ENCODE data around the gene TPBGL. TPM values are rescaled to one million over a fixed set of nuclear protein-coding genes. Genes with fewer than 3 reads are reported as not detected.

TPBGL gene, protein sequence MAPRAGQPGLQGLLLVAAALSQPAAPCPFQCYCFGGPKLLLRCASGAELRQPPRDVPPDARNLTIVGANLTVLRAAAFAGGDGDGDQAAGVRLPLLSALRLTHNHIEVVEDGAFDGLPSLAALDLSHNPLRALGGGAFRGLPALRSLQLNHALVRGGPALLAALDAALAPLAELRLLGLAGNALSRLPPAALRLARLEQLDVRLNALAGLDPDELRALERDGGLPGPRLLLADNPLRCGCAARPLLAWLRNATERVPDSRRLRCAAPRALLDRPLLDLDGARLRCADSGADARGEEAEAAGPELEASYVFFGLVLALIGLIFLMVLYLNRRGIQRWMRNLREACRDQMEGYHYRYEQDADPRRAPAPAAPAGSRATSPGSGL
- total RNA-seq, result not detected

DNA sequence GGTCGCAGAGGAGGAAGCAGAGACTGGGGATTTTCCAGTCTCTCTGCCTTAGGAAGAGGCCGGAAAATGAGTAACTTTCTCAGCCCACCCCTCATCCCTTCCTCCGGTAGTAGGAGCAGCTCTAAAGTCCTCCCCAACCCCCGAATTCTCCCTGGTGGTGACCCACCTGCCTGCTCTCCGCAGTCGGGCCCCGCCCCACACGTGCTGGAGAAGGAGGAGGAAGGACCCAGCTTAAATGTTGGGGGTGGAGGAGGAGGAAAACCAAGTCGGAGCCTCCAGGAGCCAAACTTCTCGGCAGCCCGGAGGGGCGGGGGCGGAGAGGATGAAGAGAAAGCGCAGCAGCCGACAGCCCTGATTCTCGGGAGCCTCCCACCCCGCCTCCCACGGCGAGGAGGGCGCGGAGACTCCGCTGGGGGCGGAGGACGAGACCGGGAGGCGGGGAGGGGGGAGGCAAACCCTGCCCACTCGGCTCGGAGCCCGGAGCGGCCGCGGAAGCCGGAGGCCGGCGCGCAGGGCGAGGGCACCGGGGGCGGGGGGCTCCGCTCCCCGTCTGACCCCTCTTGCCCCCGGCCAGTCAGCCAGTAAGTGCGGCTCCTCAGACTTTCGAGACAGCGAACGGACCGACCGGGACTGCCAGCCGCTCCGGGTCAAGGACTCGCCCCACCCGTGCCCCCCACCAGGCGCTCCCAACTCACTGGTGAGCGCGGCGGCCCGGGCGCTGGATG is at the start of gene TPBGL:
Gene TPBGL, plus strand, starts transcription at position 464 of the 725 bp plus-strand sequence. CDS start 276 bp downstream, outside the sequence.
- peak in 1 of 2 donors; percentile 58 for DNase-seq (ENCODE audit: low spot score in 2 of 2)
- Histone ChIP-seq H3K4me1 (peaks cover 2 to 4% of the 10 kb centered on the region in 2 donors), H3K27me3 (peaks cover 5% of the 10 kb centered on the region), H3K27ac (no peak within 1 kb of the TSS), H3K4me3 (peak within 1 kb of the TSS; percentile 45 to 65), H3K36me3 (no peaks in the 10 kb centered on the region), H3K9me3 (no peaks in the 10 kb centered on the region)
- intact Hi-C loops (cut with DNase I), result loop anchor here (2.0 kb wide), 1 partner anchor 312 kb away; no protein-coding TSS in a partner anchor
- TF ChIP-seq, protein P1, sequence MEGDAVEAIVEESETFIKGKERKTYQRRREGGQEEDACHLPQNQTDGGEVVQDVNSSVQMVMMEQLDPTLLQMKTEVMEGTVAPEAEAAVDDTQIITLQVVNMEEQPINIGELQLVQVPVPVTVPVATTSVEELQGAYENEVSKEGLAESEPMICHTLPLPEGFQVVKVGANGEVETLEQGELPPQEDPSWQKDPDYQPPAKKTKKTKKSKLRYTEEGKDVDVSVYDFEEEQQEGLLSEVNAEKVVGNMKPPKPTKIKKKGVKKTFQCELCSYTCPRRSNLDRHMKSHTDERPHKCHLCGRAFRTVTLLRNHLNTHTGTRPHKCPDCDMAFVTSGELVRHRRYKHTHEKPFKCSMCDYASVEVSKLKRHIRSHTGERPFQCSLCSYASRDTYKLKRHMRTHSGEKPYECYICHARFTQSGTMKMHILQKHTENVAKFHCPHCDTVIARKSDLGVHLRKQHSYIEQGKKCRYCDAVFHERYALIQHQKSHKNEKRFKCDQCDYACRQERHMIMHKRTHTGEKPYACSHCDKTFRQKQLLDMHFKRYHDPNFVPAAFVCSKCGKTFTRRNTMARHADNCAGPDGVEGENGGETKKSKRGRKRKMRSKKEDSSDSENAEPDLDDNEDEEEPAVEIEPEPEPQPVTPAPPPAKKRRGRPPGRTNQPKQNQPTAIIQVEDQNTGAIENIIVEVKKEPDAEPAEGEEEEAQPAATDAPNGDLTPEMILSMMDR (IDR thresholded peaks at IDR 0.05), result no peak

DNA sequence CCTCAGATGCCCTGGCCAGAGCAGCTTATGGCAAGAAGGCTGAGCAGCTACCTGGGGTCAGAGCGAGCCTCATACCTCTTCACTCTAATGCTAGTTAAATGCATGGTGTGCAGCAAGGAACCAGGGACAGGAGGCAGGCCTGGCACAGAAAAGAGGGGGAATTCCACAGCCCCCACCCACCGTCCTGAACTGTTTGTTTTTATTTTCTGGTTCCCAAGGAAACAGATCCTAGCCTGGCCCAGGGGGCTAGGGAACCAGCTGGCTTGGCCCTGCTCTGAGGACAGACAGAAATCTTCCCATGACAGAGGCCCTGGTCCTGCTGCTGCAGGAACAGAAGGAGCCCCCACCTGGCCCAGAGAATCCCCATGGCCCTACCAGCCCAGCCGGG is 49.2 kb upstream of the TPBGL start:
- no peak overlapping the region for H3K27ac ChIP-seq
- H3K4me3 ChIP-seq, result no peak overlapping the region
- no peaks in the 10 kb centered on the region for H3K27me3 ChIP-seq
- H3K4me1 ChIP-seq, result no peaks in the 10 kb centered on the region
- no peaks in the 10 kb centered on the region for H3K9me3 ChIP-seq
- no peak for DNase-seq (ENCODE audit: low spot score in 2 of 2)
- intact Hi-C loops (cut with DNase I), result no loop called here
- TF ChIP-seq, protein P1 (IDR thresholded peaks at IDR 0.05), result no peak
- H3K36me3 ChIP-seq, result no peaks in the 10 kb centered on the region

DNA sequence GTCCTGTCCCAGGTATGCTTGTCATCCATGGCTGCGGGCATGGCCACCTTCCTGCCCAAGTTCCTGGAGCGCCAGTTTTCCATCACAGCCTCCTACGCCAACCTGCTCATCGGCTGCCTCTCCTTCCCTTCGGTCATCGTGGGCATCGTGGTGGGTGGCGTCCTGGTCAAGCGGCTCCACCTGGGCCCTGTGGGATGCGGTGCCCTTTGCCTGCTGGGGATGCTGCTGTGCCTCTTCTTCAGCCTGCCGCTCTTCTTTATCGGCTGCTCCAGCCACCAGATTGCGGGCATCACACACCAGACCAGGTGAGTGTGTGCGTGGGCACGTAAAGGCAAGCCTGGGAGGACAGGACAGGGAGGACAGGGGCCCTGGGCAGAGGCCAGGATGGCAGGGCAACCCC is 47.3 kb upstream of the TPBGL start:
- no peak overlapping the region for H3K4me3 ChIP-seq
- H3K36me3 ChIP-seq, result no peaks in the 10 kb centered on the region
- DNase-seq (ENCODE audit: low spot score in 2 of 2), result no peak
- no peak overlapping the region for H3K27ac ChIP-seq
- intact Hi-C loops (cut with DNase I), result no loop called here
- TF ChIP-seq, protein P1 (IDR thresholded peaks at IDR 0.05), result no peak
- no peaks in the 10 kb centered on the region for H3K27me3 ChIP-seq
- no peaks in the 10 kb centered on the region for H3K4me1 ChIP-seq
- no peaks in the 10 kb centered on the region for H3K9me3 ChIP-seq

DNA sequence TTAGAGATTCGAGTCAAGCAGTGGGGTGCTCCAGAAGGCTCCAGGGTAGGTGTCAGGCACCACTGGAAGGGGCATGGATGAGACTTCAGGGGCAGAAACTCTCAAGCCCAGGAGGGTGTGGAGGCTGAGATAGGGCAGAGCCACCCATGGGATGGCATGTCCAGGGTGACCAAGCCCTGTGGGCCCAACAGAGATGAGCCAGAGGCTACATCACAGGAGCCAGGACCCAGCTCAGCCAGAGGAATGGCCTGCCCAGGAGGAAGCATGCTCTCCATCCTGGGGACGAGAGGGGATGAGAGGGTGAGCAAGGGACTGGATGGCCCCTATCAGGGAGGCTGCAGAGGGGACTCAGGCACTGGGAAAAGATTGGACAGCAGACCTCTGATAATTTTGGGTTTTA is 46.9 kb upstream of the TPBGL start:
- intact Hi-C loops (cut with DNase I), result no loop called here
- no peak overlapping the region for H3K27ac ChIP-seq
- H3K27me3 ChIP-seq, result no peaks in the 10 kb centered on the region
- DNase-seq (ENCODE audit: low spot score in 2 of 2), result no peak
- H3K4me1 ChIP-seq, result no peaks in the 10 kb centered on the region
- TF ChIP-seq, protein P1 (IDR thresholded peaks at IDR 0.05), result no peak
- H3K36me3 ChIP-seq, result no peaks in the 10 kb centered on the region
- no peak overlapping the region for H3K4me3 ChIP-seq
- H3K9me3 ChIP-seq, result no peaks in the 10 kb centered on the region

DNA sequence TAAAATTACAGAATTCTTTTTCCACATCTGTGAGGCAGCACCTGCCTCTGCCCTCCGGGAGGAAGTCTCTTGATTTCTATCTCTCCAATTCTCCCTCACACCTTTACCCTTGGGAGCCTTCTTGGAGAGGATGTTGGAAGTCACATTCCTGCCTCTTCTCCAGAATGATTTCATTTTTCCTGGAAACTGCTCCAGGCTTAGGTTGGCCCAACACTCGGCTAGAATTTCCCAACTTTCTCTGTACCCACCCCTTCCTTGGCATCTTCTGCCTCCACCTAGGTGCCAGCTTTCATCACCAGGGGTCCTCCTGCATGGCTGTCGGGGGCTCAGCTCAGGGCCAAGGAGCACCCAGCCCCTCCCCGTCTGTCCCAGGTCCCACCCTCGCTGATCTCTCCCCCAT is 46.4 kb upstream of the TPBGL start:
- Histone ChIP-seq H3K9me3 (no peaks in the 10 kb centered on the region), H3K27ac (no peak overlapping the region), H3K27me3 (no peaks in the 10 kb centered on the region), H3K36me3 (no peaks in the 10 kb centered on the region), H3K4me1 (no peaks in the 10 kb centered on the region), H3K4me3 (no peak overlapping the region)
- intact Hi-C loops (cut with DNase I), result no loop called here
- DNase-seq (ENCODE audit: low spot score in 2 of 2), result no peak
- TF ChIP-seq, protein P1 (IDR thresholded peaks at IDR 0.05), result no peak
